IMR-90 (cell line): Measurements from ENCODE around the gene SGCA. TPM values are rescaled to one million over a fixed set of nuclear protein-coding genes. Genes with fewer than 3 reads are reported as not detected.

Experiments
- ATAC-seq: fragments of 200-7000 bp; cut with Tn5 transposase; 2 replicates; pipeline ENCODE4 v1.9.1; 2020; ENCODE audit warnings: low read depth, mild to moderate bottlenecking, moderate library complexity
- BruUV-seq: library from RNA; stranded (reverse); fragments of 400-500 nt; replicated peaks from 2 replicates; lab custom pipeline; 2021; lab: Mats Ljungman, UMichigan
- CTCF ChIA-PET: fragments of 300-600 bp; formaldehyde crosslinking; extraction: SDS; loops from one replicate; lab custom pipeline; 2021; ENCODE audit warnings: antibody characterized with exemption; lab: Yijun Ruan, JAX
- POLR2A ChIA-PET: fragments of 300-600 bp; sonication (Branson Sonifier 250); formaldehyde crosslinking; loops from one replicate; lab custom pipeline; 2022; ENCODE audit warnings: antibody characterized with exemption; ENCODE audit not compliant: unreplicated experiment; lab: Charles Lee
- DNase-seq: peaks from one replicate; pipeline ENCODE4 v3.0.0; 2013
- H2AFZ ChIP-seq: replicated peaks from 2 replicates; pipeline ENCODE3; 2013; ENCODE audit warnings: low read length, mild to moderate bottlenecking; ENCODE audit not compliant: poor library complexity
- H2AK5ac ChIP-seq: 2 replicates; pipeline ENCODE4 v1.6.1; 2013; ENCODE audit warnings: low read depth, low read length, inconsistent platforms
- H2AK9ac ChIP-seq: replicated peaks from 2 replicates; pipeline ENCODE3; 2013; ENCODE audit warnings: mild to moderate bottlenecking, low read depth, low read length, moderate library complexity; ENCODE audit not compliant: poor library complexity
- H2BK120ac ChIP-seq: 2 replicates; pipeline ENCODE4 v1.6.1; 2013; ENCODE audit warnings: low read depth, low read length, inconsistent platforms
- H2BK15ac ChIP-seq: 3 replicates; pipeline ENCODE4 v1.6.1; 2013; ENCODE audit warnings: low read depth, low read length, inconsistent platforms
- H2BK20ac ChIP-seq: 2 replicates; pipeline ENCODE4 v1.6.1; 2013; ENCODE audit warnings: low read depth, mild to moderate bottlenecking, inconsistent platforms, low read length, moderate library complexity
- H2BK5ac ChIP-seq: 2 replicates; pipeline ENCODE4 v1.6.1; 2013; ENCODE audit warnings: mild to moderate bottlenecking, low read depth, low read length, inconsistent platforms; ENCODE audit not compliant: poor library complexity, severe bottlenecking
- H3K14ac ChIP-seq: replicated peaks from 2 replicates; pipeline ENCODE4 v1.6.1; 2013; ENCODE audit warnings: low read depth, low read length, inconsistent platforms
- H3K18ac ChIP-seq: 2 replicates; pipeline ENCODE4 v1.6.1; 2013; ENCODE audit warnings: low read depth, low read length, control low read depth
- H3K23ac ChIP-seq: 2 replicates; pipeline ENCODE4 v1.6.1; 2013; ENCODE audit warnings: low read depth, low read length, inconsistent platforms
- H3K27ac ChIP-seq: 2 replicates; pipeline ENCODE4 v1.5.1; 2013; ENCODE audit warnings: mild to moderate bottlenecking, control low read depth, low read length; ENCODE audit not compliant: insufficient read depth
- H3K27me3 ChIP-seq: 2 replicates; pipeline ENCODE4 v1.6.1; 2013; ENCODE audit warnings: low read length; ENCODE audit not compliant: control insufficient read depth, insufficient read depth
- H3K36me3 ChIP-seq: 2 replicates; pipeline ENCODE4 v1.6.1; 2013; ENCODE audit warnings: low read length, mixed read lengths; ENCODE audit not compliant: control insufficient read depth, insufficient read depth
- H3K4ac ChIP-seq: 2 replicates; pipeline ENCODE4 v1.6.1; 2013; ENCODE audit warnings: low read depth, low read length, inconsistent platforms
- H3K4me1 ChIP-seq: 2 replicates; pipeline ENCODE4 v1.6.1; 2013; ENCODE audit warnings: low read length, mixed read lengths; ENCODE audit not compliant: control insufficient read depth, insufficient read depth
- H3K4me2 ChIP-seq: 2 replicates; pipeline ENCODE4 v1.6.1; 2013; ENCODE audit warnings: low read depth, mild to moderate bottlenecking, control low read depth, low read length, moderate library complexity
- H3K4me3 ChIP-seq: 2 replicates; pipeline ENCODE4 v1.5.1; 2013; ENCODE audit warnings: low read depth, mild to moderate bottlenecking, control low read depth, low read length, moderate library complexity; ENCODE audit not compliant: insufficient read depth
- H3K56ac ChIP-seq: 2 replicates; pipeline ENCODE4 v1.6.1; 2013; ENCODE audit warnings: low read length, inconsistent platforms; ENCODE audit not compliant: insufficient read depth; ENCODE audit errors: extremely low read depth
- H3K79me1 ChIP-seq, 2 experiments: 2 replicates each; pipeline ENCODE4 v1.6.1; 2013; ENCODE audit warnings: low read length in 2 of 2, inconsistent platforms in 1 of 2, low read depth in 1 of 2
- H3K9ac ChIP-seq: 2 replicates; pipeline ENCODE4 v1.6.1; 2013; ENCODE audit warnings: low read depth, low read length, control low read depth
- H3K9me1 ChIP-seq: 2 replicates; pipeline ENCODE4 v1.6.1; 2013; ENCODE audit warnings: low read length, inconsistent platforms; ENCODE audit not compliant: insufficient read depth
- H3K9me3 ChIP-seq: 2 replicates; pipeline ENCODE4 v1.6.1; 2013; ENCODE audit warnings: low read length; ENCODE audit not compliant: control insufficient read depth, insufficient read depth
- H4K20me1 ChIP-seq: 2 replicates; pipeline ENCODE4 v1.6.1; 2013; ENCODE audit warnings: low read length, inconsistent platforms; ENCODE audit not compliant: insufficient read depth
- H4K5ac ChIP-seq: 2 replicates; pipeline ENCODE4 v1.6.1; 2013; ENCODE audit warnings: mild to moderate bottlenecking, low read depth, low read length, control low read depth
- H4K8ac ChIP-seq, 2 experiments: 2 replicates each; pipeline ENCODE4 v1.6.1; 2013; ENCODE audit warnings: low read depth in 2 of 2, low read length in 2 of 2, control low read depth in 1 of 2, inconsistent platforms in 1 of 2
- H4K91ac ChIP-seq: 2 replicates; pipeline ENCODE4 v1.6.1; 2013; ENCODE audit warnings: low read depth, low read length, inconsistent platforms; ENCODE audit not compliant: insufficient read depth
- BHLHE40 ChIP-seq: fragments of 150-350 bp; IDR thresholded peaks from 2 replicates; pipeline ENCODE4 v1.6.1; 2016; ENCODE audit warnings: mild to moderate bottlenecking, low read depth, low read length
- CEBPB ChIP-seq: IDR thresholded peaks from 2 replicates; pipeline ENCODE4 v1.6.1; 2012; ENCODE audit warnings: low read depth, low read length, improper control_type of control experiment
- CHD1 ChIP-seq: IDR thresholded peaks from 2 replicates; pipeline ENCODE4 v1.6.1; 2012; ENCODE audit warnings: low read depth, low read length, improper control_type of control experiment
- FOS ChIP-seq: fragments of 150-350 bp; IDR thresholded peaks from 2 replicates; pipeline ENCODE4 v1.6.1; 2016; ENCODE audit warnings: low read depth, low read length
- MAFK ChIP-seq: IDR thresholded peaks from 2 replicates; pipeline ENCODE4 v1.6.1; 2012; ENCODE audit warnings: low read depth, low read length, improper control_type of control experiment
- MAZ ChIP-seq: IDR thresholded peaks from 2 replicates; pipeline ENCODE4 v1.6.1; 2012; ENCODE audit warnings: low read depth, mild to moderate bottlenecking, low read length, improper control_type of control experiment, moderate library complexity, borderline replicate concordance
- MXI1 ChIP-seq: IDR thresholded peaks from 2 replicates; pipeline ENCODE4 v1.6.1; 2012; ENCODE audit warnings: low read depth, mild to moderate bottlenecking, low read length, moderate library complexity, borderline replicate concordance
- POLR2A ChIP-seq: IDR thresholded peaks from 2 replicates; pipeline ENCODE4 v1.6.1; 2012; ENCODE audit warnings: mild to moderate bottlenecking, low read depth, low read length
- RAD21 ChIP-seq: IDR thresholded peaks from 2 replicates; pipeline ENCODE4 v1.6.1; 2012; ENCODE audit warnings: low read length, improper control_type of control experiment
- RCOR1 ChIP-seq: IDR thresholded peaks from 2 replicates; pipeline ENCODE4 v1.6.1; 2012; ENCODE audit warnings: mild to moderate bottlenecking, low read length, improper control_type of control experiment; ENCODE audit not compliant: insufficient replicate concordance
- RFX5 ChIP-seq: IDR thresholded peaks from 2 replicates; pipeline ENCODE4 v1.8.0; 2012; ENCODE audit warnings: low read depth, mild to moderate bottlenecking, low read length, moderate library complexity
- SMC3 ChIP-seq: fragments of 150-350 bp; IDR thresholded peaks from 2 replicates; pipeline ENCODE4 v1.6.1; 2016; ENCODE audit warnings: low read depth, mild to moderate bottlenecking, antibody characterized with exemption, low read length, moderate library complexity
- WGBS, 2 experiments: methylation state at CpG; one replicate each; pipeline versions ENCODE4 v1.1.5 to v1.1.7; 2013; ENCODE audit warnings: missing lambda C conversion rate in 2 of 2; ENCODE audit not compliant: insufficient read length in 1 of 2; ENCODE audit errors: extremely low coverage in 2 of 2; 5-methylcytosine and 5-hydroxymethylcytosine counted together
- dilution Hi-C: fragments of 300-500 bp; cut with HindIII; formaldehyde crosslinking; loops from one replicate; pipeline ENCODE4 v1.14.3; 2018; ENCODE audit warnings: low sequenced_read_pairs; ENCODE audit not compliant: unreplicated experiment
- in situ Hi-C: fragments of 300-500 bp; cut with MboI; formaldehyde crosslinking; loops from 3 replicates; pipeline ENCODE4 v1.14.3; 2019; ENCODE audit warnings: low sequenced_read_pairs, inconsistent platforms, mixed read lengths
- intact Hi-C: fragments of 100-400 bp; cut with micrococcal nuclease; formaldehyde crosslinking; loops from 2 replicates; pipeline ENCODE4 v1.10.0; 2022
- polyA plus RNA-seq, 3 experiments: library from polyadenylated mRNA; depleted of rRNA; stranded (reverse); fragments of >200 nt; gene quantifications; 2 replicates each; pipeline ENCODE4 v1.2.3, GENCODE V29; 2012; ENCODE audit warnings: low replicate concordance in 1 of 3
- total RNA-seq: library from RNA; depleted of rRNA; stranded (reverse); fragments of >200 nt; gene quantifications from 2 replicates; pipeline ENCODE4 v1.2.3, GENCODE V29; 2012
- TF ChIP-seq, protein P1 (sequence below): fragments of 150-350 bp; IDR thresholded peaks from 2 replicates; pipeline ENCODE4 v1.6.1; 2017; ENCODE audit warnings: mild to moderate bottlenecking, antibody characterized with exemption, low read length, low read depth
- TF ChIP-seq, protein P2 (sequence below): fragments of 150-350 bp; IDR thresholded peaks from 2 replicates; pipeline ENCODE4 v1.6.1; 2016; ENCODE audit warnings: low read depth, mild to moderate bottlenecking, low read length, moderate library complexity, borderline replicate concordance

SGCA gene
- total and polyA plus RNA-seq, 2 of the 4 experiments (the other 2 are of a cell fraction), result 0.19 TPM; not detected in 1

DNA sequence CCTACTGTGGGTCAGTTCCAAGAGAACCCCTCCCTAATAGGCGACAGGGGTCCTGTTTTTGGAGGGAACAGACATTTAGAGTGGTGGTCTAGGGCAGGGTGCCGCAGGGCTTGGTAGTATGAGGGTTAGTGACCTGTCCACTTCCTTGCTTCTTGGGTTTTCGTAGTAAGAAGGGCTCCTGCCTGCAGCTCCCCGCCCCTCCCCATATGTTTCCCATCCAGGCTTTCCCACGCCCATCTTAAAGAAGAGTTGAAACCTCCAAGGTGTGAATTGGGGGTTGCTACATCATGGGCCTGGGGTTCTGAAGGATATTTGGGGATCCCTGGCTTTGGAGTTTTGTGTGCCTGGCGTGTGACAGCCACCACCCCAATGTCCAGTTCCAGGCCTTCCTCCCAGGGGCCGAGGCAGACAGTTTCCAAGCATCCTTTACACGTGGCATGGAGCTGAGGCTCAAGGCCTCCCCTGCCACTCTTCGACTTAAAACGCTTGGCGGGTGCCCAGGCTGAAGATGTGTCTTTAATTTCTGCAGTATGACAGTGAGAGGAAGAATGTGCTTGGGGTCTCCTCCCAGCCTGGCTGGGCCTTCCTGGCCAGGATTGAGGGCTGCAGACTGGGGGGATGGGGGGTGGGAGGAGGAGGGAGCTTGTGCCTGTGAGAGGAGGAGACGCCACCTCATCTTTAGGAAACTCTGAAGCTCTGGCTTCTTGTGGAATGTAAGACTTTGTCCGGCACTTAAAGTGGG lies 38.0 kb downstream of the SGCA start:
- Histone ChIP-seq H2BK20ac (peak overlapping the region; percentile 98), H3K4me1 (peaks cover 50% of the 10 kb centered on the region), H3K23ac (peak overlapping the region; percentile 97), H3K36me3 (peaks cover 10% of the 10 kb centered on the region), H2BK5ac (peak overlapping the region; percentile 97), H2BK15ac (peak overlapping the region; percentile 98; the same call in 2 of the 3 replicates), H3K27me3 (no peaks in the 10 kb centered on the region), H3K18ac (peak overlapping the region; percentile 82), H2AK5ac (peak overlapping the region; percentile 99), H3K79me1 (peaks cover 14 to 62% of the 10 kb centered on the region in 2 experiments; a peak in 3 of 4 replicates), H3K9me1 (peaks cover 21% of the 10 kb centered on the region), H3K14ac (peak overlapping the region; percentile 97), H2AFZ (peak overlapping the region; percentile 74), H3K27ac (peak overlapping the region; percentile 96), H2BK120ac (peak overlapping the region; percentile 99), H3K4me2 (peak overlapping the region; percentile 59), H4K91ac (peak overlapping the region; percentile 100), H3K4ac (peak overlapping the region; percentile 99), H2AK9ac (peak overlapping the region; percentile 100), H3K56ac (peak overlapping the region; percentile 94), H4K8ac (peak overlapping the region; percentile 94 to 96), H3K4me3 (no peak overlapping the region), H3K9me3 (no peaks in the 10 kb centered on the region), H4K20me1 (peaks cover 26% of the 10 kb centered on the region), H4K5ac (peak overlapping the region; percentile 75), H3K9ac (peak overlapping the region; percentile 71)
- CTCF ChIA-PET, result interaction anchor here (1.2 to 1.5 kb wide), 3 partner anchors 9 to 68 kb away, joined by 3 to 4 read pairs (median 3); no protein-coding TSS in a partner anchor
- DNase-seq (peak; percentile 96), ATAC-seq (peak; percentile 8)
- in situ Hi-C loops, result no loop called here
- 8% methylated on average over 2 of the region's 13 CpGs; no CpG with 5 or more reads in 1 of the 2 experiments for WGBS, 2 experiments
- intact Hi-C loops, result no loop called here
- no TSS peak for BruUV-seq
- dilution Hi-C loops, result no loop called here
- POLR2A ChIA-PET, result interaction anchor here (0.6 to 8.6 kb wide), 13 partner anchors 9 to 88 kb away, joined by 3 to 149 read pairs (median 4); no protein-coding TSS in a partner anchor
- TF ChIP-seq POLR2A, result no peak; the same call in 1 of the 2 replicates
- TF ChIP-seq, protein P1, sequence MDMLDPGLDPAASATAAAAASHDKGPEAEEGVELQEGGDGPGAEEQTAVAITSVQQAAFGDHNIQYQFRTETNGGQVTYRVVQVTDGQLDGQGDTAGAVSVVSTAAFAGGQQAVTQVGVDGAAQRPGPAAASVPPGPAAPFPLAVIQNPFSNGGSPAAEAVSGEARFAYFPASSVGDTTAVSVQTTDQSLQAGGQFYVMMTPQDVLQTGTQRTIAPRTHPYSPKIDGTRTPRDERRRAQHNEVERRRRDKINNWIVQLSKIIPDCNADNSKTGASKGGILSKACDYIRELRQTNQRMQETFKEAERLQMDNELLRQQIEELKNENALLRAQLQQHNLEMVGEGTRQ, result no peak
- TF ChIP-seq RAD21, result peak; percentile 29
- peak; percentile 53 for TF ChIP-seq BHLHE40
- peak; percentile 81 for TF ChIP-seq MXI1
- no peak for TF ChIP-seq RCOR1
- TF ChIP-seq CEBPB, result no peak
- TF ChIP-seq SMC3, result peak; percentile 34; the same call in 1 of the 2 replicates
- TF ChIP-seq FOS, result 0 out of 2 replicates have a peak, but pooled peaks have one; percentile 17
- no peak for TF ChIP-seq CHD1
- no peak for TF ChIP-seq RFX5
- TF ChIP-seq MAFK, result no peak
- TF ChIP-seq MAZ, result peak; percentile 92
- TF ChIP-seq, protein P2, sequence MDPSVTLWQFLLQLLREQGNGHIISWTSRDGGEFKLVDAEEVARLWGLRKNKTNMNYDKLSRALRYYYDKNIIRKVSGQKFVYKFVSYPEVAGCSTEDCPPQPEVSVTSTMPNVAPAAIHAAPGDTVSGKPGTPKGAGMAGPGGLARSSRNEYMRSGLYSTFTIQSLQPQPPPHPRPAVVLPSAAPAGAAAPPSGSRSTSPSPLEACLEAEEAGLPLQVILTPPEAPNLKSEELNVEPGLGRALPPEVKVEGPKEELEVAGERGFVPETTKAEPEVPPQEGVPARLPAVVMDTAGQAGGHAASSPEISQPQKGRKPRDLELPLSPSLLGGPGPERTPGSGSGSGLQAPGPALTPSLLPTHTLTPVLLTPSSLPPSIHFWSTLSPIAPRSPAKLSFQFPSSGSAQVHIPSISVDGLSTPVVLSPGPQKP, result no peak
